ENCODE data around the gene AREG.
A peak's percentile ranks its signal among the peaks of the same experiment; 100 is the strongest.
"Not testable (repeated sequence)": the region's sequence is repeated elsewhere in the genome, so short reads cannot be mapped to it uniquely, and the experiment has no call there.

Gene AREG

GRCh38 chr4:74444891-74445642 lies at the start of gene AREG:
TSS of gene AREG (plus strand) at chr4:74445136. CDS start at chr4:74445346, 210 bp downstream.
- DNase-seq (ENCODE audit: low read depth in 1 of 2, low spot score in 1 of 2), result peak; percentile 69 to 79

GRCh38 chr4:74395633-74396032 lies 49.3 kb upstream of the AREG start:
- no peak for DNase-seq (ENCODE audit: low read depth in 1 of 2, low spot score in 1 of 2)

- DNase-seq (ENCODE audit: low read depth in 1 of 2, low spot score in 1 of 2), result no peak
These were observed 47.0 kb upstream of the AREG start for GRCh38 chr4:74397748-74398426.

- not testable (repeated sequence) for DNase-seq (ENCODE audit: low read depth in 1 of 2, low spot score in 1 of 2)
These were observed 45.9 kb upstream of the AREG start for GRCh38 chr4:74398894-74399589.

- DNase-seq (ENCODE audit: low read depth in 1 of 2, low spot score in 1 of 2), result no peak
These were observed 44.5 kb upstream of the AREG start for GRCh38 chr4:74400395-74400794.

GRCh38 chr4:74402692-74403456 lies 42.1 kb upstream of the AREG start:
- DNase-seq (ENCODE audit: low read depth in 1 of 2, low spot score in 1 of 2), result no peak

- DNase-seq (ENCODE audit: low read depth in 1 of 2, low spot score in 1 of 2), result no peak
These were observed 37.0 kb upstream of the AREG start for GRCh38 chr4:74407891-74408290.

- no peak for DNase-seq (ENCODE audit: low read depth in 1 of 2, low spot score in 1 of 2)
These were observed 36.3 kb upstream of the AREG start for GRCh38 chr4:74408639-74409038.

- DNase-seq (ENCODE audit: low read depth in 1 of 2, low spot score in 1 of 2), result no peak
These were observed 34.7 kb upstream of the AREG start for GRCh38 chr4:74410272-74410671.

- DNase-seq (ENCODE audit: low read depth in 1 of 2, low spot score in 1 of 2), result no peak
These were observed 32.7 kb upstream of the AREG start for GRCh38 chr4:74412225-74412624.

- DNase-seq (ENCODE audit: low read depth in 1 of 2, low spot score in 1 of 2), result no peak
These were observed 31.7 kb upstream of the AREG start for GRCh38 chr4:74413265-74413664.

GRCh38 chr4:74414149-74414809 lies 30.7 kb upstream of the AREG start:
- DNase-seq (ENCODE audit: low read depth in 1 of 2, low spot score in 1 of 2), result no peak

- DNase-seq (ENCODE audit: low read depth in 1 of 2, low spot score in 1 of 2), result no peak
These were observed 29.2 kb upstream of the AREG start for GRCh38 chr4:74415602-74416300.

GRCh38 chr4:74418063-74418670 lies 26.8 kb upstream of the AREG start:
- no peak for DNase-seq (ENCODE audit: low read depth in 1 of 2, low spot score in 1 of 2)

GRCh38 chr4:74420863-74421262 lies 24.1 kb upstream of the AREG start:
- DNase-seq (ENCODE audit: low read depth in 1 of 2, low spot score in 1 of 2), result no peak

- no peak for DNase-seq (ENCODE audit: low read depth in 1 of 2, low spot score in 1 of 2)
These were observed 21.8 kb upstream of the AREG start for GRCh38 chr4:74423104-74423503.

- no peak for DNase-seq (ENCODE audit: low read depth in 1 of 2, low spot score in 1 of 2)
These were observed 20.8 kb upstream of the AREG start for GRCh38 chr4:74424111-74424510.

GRCh38 chr4:74426101-74426500 lies 18.8 kb upstream of the AREG start:
- DNase-seq (ENCODE audit: low read depth in 1 of 2, low spot score in 1 of 2), result no peak

- DNase-seq (ENCODE audit: low read depth in 1 of 2, low spot score in 1 of 2), result no peak
These were observed 16.7 kb upstream of the AREG start for GRCh38 chr4:74428276-74428675.
